ENCODE measurements around the gene REPS1.

DNA sequence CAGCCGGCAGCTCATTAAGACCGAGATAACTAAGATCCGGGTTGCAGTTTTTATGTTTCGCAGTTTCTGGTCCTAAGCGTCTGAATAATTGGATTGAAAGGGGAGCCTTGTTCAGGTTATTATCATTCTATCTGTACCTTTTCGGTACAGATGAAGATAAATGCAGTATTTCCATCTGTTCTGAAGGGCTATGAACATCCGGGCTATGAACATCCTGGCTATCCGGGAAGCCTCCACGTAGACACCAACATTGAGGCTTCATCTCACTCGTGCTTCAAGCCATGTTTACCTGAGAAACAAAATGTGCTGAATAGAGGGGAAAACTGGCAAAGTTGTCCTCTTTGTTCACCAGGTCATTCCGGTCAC is 399 bp upstream of the REPS1 start:
- no peak for TF ChIP-seq RFX5 (IDR thresholded peaks at IDR 0.05; ENCODE audit: low read length)
- TF ChIP-seq, protein P1, sequence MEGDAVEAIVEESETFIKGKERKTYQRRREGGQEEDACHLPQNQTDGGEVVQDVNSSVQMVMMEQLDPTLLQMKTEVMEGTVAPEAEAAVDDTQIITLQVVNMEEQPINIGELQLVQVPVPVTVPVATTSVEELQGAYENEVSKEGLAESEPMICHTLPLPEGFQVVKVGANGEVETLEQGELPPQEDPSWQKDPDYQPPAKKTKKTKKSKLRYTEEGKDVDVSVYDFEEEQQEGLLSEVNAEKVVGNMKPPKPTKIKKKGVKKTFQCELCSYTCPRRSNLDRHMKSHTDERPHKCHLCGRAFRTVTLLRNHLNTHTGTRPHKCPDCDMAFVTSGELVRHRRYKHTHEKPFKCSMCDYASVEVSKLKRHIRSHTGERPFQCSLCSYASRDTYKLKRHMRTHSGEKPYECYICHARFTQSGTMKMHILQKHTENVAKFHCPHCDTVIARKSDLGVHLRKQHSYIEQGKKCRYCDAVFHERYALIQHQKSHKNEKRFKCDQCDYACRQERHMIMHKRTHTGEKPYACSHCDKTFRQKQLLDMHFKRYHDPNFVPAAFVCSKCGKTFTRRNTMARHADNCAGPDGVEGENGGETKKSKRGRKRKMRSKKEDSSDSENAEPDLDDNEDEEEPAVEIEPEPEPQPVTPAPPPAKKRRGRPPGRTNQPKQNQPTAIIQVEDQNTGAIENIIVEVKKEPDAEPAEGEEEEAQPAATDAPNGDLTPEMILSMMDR (IDR thresholded peaks at IDR 0.05), result no peak
